ENCODE results near the gene ALDH5A1.

DNA sequence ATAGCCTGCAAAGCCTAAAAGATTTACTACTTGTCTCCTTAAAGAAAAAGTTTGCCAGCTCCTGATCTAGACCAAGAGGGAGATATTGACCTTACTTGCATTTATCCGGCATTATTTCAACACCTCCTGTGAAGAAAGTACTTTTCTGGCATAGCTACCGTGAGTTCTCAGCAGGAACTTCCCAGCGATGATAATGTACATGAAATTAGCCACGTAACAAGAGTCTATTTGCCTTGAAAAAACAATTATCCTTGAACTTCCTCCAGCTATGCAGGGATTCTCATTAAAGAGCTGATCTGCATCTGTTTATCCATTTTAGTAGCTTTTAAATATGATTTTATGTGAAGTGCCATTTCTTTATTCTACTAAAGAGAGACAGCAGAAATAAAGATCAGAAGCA lies 41.7 kb downstream of the ALDH5A1 start:
- no peak for TF ChIP-seq GATA3 (IDR thresholded peaks at IDR 0.05; ENCODE audit: low read depth, low read length)
- TF ChIP-seq GATA2 (IDR thresholded peaks at IDR 0.05; ENCODE audit: low read depth, low read length): no peak

Data from SH-SY5Y (cell line).